Measurements from ENCODE around the gene TBC1D10A.

The TBC1D10A gene

DNA sequence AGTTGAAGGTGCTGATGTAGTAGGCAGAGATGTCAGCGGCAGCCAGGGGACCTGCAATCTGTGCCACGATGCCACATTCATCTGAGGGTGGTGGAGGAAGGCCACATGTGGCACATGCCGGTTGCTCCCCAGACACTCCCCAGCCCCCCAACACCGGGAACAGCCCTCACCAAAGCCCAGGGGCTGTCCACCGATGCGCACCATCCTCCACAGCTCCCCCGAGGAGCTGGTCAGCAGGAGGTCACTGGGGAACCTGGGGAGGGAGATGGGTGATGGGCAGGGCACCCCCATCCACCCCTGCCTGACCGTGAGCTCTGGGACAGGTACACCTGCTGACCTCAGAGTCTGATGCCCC is 40.9 kb downstream of the TBC1D10A start:
- no peak for DNase-seq (ENCODE audit: low spot score)

GRCh38 chr22:30285176-30285845 is 41.4 kb downstream of the TBC1D10A start:
- DNase-seq (ENCODE audit: low spot score), result no peak

GRCh38 chr22:30284666-30285065 is 42.1 kb downstream of the TBC1D10A start:
- DNase-seq (ENCODE audit: low spot score), result no peak

DNA sequence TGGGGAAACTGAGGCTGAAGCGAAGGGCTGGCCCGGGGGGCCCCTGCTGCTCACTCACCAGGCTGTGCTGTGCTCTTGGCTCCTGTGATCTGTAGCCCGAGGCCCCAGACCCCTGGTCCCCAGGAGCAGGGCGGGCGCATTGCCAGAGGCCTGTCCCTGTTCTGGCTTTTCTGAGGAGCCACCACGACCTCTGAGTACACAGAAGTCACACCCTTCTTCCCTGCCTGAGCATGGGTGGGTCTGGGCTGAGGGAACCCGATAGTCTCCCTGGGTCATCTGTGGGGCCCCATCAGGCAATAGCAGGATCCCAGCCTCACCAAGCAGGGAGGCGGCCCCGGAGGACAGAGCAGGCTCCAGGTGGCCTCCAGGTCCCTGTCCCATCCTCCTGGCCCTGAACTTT is 42.6 kb downstream of the TBC1D10A start:
- DNase-seq (ENCODE audit: low spot score), result no peak

GRCh38 chr22:30283342-30283741 is 43.4 kb downstream of the TBC1D10A start:
- no peak for DNase-seq (ENCODE audit: low spot score)

DNA sequence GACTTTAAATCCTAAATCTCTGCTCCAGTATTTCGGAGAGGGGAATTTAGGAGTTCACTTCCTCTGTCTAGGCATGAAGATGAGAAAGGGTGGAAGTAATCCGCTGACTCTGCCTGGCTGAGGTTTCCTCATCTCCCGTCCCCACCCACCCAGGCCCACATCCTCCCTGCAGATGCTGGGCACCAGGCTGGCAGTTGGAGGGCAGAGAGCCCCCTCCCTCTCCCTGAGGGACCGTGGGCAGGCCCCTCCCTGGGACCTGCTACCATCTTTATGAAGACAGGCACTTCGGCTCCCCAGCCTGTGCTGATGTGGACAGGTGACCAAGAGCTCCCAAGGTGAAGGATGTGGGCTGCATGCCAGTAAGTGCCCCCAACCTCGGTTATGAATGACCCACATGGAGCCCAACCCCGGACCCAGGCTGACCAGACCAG is 44.1 kb downstream of the TBC1D10A start:
- no peak for DNase-seq (ENCODE audit: low spot score)

- no peak for DNase-seq (ENCODE audit: low spot score)
These were observed 46.2 kb downstream of the TBC1D10A start for GRCh38 chr22:30280505-30280904.

GRCh38 chr22:30279932-30280331 is 46.8 kb downstream of the TBC1D10A start:
- no peak for DNase-seq (ENCODE audit: low spot score)

GRCh38 chr22:30279046-30279788 is 47.5 kb downstream of the TBC1D10A start:
- no peak for DNase-seq (ENCODE audit: low spot score)

DNA sequence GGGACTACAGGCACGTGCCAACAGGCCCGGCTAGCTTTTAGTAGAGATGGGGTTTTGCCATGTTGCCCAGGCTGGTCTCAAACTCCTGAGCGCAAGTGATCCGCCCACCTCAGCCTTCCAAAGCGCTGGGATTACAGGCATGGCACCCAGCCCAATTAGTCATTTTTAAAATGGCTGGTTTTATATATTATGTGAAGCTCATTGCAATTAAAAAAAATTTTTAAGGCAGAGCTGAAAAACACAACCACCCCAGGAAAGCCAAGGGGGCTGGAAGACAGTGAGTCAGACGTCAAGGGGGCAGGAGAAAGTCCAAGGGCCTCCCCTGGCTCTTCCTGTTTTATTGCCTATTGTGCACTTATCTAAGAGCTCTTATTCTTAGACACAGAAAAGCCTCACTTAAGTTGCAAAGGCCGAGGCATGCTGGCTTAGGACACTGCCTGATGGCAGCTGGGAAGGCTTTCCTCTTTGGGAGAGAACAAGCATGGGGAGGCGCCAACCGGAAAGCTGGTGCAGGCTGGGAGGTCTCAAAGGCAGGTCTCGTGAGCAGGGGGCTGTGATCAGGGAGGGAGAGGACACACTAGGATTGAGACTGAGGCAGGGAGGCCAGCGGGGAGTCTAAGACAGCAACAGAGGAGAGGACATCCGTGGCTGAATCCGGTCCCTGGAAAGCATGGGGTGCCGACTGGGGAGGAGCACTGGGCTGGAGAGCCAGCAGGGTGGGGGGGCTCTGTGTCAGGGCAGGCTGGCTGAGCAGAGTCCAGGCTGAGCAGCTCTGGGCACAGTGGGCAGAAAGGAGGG is 49.0 kb downstream of the TBC1D10A start:
- no peak for DNase-seq (ENCODE audit: low spot score)

DNA sequence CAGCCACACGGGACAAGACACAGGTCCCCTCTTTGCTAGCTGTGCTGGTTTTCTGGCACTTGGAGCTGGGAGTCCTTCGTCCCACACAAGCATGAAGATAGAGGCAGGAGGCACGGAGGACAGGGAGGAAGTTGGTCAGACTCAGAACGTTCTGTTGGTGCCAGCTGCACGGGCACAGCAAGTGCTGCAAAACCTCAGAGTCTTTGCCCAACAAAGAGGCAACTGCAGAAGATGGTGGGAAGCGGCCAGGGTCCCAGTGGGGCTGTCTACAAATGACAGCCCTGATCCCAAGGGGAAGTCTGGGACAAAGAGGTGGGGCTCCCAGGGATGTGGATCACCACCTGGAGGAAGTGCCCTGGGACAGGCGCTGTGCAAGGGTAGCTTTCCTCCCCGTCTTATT is 50.7 kb downstream of the TBC1D10A start:
- DNase-seq (ENCODE audit: low spot score), result no peak

DNA sequence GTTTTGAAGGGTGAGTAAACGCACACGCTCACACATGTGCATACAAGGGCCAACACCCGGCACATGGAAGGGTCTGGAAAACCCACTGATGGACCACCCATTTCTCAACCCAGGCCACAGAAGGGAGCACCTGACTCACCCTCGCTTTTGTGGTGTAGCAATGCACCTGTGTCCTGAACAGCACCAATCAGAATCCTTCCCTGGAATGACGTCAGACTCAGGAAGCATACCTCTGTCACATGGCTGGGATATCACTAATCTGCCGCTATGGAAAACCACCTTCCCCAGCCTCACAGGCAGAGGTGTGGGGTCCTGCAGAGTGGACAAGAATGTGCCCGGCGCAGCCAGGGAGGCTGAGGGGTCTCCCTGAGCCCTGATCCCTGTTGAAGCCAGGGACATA is 51.1 kb downstream of the TBC1D10A start:
- DNase-seq (ENCODE audit: low spot score), result no peak

DNA sequence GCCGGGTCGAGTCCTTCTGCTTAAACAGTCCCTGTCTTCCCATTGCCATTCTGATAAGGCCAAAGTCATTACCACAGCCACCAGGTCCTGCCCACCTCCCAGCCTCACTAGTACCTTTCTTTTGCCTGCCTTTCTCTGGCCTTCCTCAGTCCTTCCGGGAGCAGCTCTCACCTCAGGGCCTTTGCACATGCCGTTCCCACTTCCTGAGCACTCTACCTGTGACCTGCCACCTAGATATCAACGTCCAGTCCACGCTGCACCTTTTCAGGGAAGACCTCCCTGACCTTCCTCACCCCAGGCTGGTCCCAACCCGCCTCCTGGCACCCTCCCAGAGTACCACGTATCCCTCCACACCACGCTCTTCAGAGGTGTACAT is 52.3 kb downstream of the TBC1D10A start:
- no peak for DNase-seq (ENCODE audit: low spot score)

- DNase-seq (ENCODE audit: low spot score), result no peak
These were observed 52.9 kb downstream of the TBC1D10A start for GRCh38 chr22:30273711-30274436.

GRCh38 chr22:30272781-30273601 is 53.8 kb downstream of the TBC1D10A start:
- no peak for DNase-seq (ENCODE audit: low spot score)

DNA sequence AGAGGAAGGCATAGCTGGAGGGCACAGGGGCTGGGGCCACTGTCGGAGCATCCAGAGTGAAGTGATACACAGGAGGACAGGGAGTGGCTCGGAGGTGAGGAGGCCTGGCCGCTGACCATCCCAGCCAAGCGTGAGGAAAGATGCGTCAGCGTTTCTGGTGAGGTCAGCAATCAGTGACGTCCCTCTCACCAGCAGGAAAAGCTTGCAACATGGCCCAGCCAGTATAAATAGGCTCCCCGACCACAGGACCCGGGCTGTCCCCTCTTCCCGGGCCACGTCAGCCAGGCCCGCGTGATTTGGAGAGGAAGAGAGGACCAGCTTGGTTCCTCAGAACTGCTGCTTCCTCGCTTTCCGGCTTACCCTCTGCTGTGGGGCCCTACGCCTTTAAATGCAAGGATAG is 55.9 kb downstream of the TBC1D10A start:
- DNase-seq (ENCODE audit: low spot score), result no peak

DNA sequence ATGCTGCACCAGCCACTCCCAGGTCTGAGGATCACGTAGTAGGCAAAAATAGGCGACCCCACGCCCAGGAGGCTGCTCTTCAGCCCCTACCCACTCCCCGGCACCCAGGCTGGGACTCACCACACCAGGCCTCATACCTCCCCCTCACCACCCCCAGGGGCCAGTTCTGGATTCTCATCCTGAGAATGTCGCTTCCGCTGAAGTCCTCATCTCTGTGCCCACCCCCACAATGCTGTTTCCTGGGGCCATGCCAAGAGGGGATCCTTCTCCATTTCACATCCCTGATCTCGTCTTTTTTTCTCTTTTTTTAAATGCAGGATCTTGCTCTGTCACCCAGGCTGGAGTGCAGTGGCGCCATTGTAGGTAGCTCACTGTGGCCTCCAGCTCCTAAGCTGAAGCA is 58.4 kb downstream of the TBC1D10A start:
- DNase-seq (ENCODE audit: low spot score), result no peak

GRCh38 chr22:30267382-30268302 is 59.1 kb downstream of the TBC1D10A start:
- DNase-seq (ENCODE audit: low spot score), result no peak

DNA sequence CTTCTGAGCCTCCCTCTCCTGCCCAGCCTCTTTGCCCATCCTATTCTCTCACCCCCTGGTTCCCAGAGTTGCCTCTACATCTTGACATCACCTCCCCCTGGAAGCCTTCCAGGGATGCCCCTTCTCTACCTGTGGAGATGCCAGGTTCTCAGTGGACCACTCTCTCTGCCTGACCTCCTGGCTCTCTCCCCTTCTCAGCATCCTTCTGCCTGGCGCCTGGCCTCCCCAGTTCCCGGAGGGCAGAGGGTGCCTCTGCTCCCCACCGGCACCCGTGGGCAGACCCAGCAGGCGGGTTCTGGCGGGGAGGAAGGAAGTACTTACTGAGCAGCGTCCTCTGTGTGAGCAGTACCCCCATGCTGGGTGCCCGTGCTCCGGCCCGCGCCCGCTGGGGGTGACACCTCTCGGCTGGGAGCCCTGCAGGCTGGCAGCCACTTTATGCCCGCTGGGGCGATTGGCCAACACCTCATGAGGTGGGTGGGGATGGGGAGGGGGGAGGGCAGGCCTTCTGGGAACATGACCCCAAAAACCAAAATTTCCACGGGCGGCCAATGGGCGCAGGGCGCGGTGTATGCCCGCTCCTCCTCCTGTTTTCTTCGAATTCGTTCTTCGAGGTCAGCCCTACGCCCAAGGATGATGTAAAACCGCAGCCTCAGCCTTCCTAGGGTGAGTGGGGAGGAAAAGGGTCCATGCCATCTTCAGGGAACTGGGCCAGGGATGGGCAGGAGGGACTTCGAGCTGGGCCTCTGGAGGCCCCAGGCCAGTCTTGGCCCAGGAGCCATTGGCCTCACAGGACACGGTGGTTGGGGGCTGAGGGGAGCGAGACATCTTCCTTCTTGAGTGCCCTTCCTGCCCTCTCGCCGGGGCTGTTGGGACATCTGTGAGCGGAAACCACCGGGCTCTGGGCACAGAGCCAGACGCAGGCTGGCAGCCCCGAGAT is 60.0 kb downstream of the TBC1D10A start, which contains the start of gene OSM:
OSM (minus strand) TSS at position 407 of the 937 bp plus-strand sequence; CDS start at position 355, 52 bp downstream.
- no peak for DNase-seq (ENCODE audit: low spot score)
